Measurements from ENCODE around the gene PRKRA.

The PRKRA gene

GRCh38 chr2:178422097-178422496 is 28.9 kb downstream of the PRKRA start:
- H3K27ac ChIP-seq (ENCODE audit: poor library complexity, severe bottlenecking): no peak overlapping the region
- no peak overlapping the region for H3K4me3 ChIP-seq (ENCODE audit: severe bottlenecking)
- peaks cover 17% of the 10 kb centered on the region for H3K4me1 ChIP-seq (ENCODE audit: insufficient read depth, poor library complexity, severe bottlenecking)
- ATAC-seq (ENCODE audit: low read depth): no peak
- TF ChIP-seq CTCF (IDR thresholded peaks at IDR 0.05; ENCODE audit: poor library complexity, severe bottlenecking): no peak
- H3K9me3 ChIP-seq (ENCODE audit: severe bottlenecking): no peaks in the 10 kb centered on the region
- H3K36me3 ChIP-seq (ENCODE audit: low read depth): peaks cover 14% of the 10 kb centered on the region
- DNase-seq (ENCODE audit: low spot score): no peak
- H3K27me3 ChIP-seq (ENCODE audit: insufficient read depth, poor library complexity, severe bottlenecking): no peaks in the 10 kb centered on the region

GRCh38 chr2:178420463-178420999 is 30.4 kb downstream of the PRKRA start:
- ATAC-seq (ENCODE audit: low read depth) (no peak), DNase-seq (ENCODE audit: low spot score) (no peak)
- no peak for TF ChIP-seq CTCF (IDR thresholded peaks at IDR 0.05; ENCODE audit: poor library complexity, severe bottlenecking)
- Histone ChIP-seq H3K4me3 (ENCODE audit: severe bottlenecking) (no peak overlapping the region), H3K36me3 (ENCODE audit: low read depth) (peaks cover 8% of the 10 kb centered on the region; the same call in 1 of the 2 replicates), H3K27me3 (ENCODE audit: insufficient read depth, poor library complexity, severe bottlenecking) (no peaks in the 10 kb centered on the region), H3K4me1 (ENCODE audit: insufficient read depth, poor library complexity, severe bottlenecking) (peaks cover 17% of the 10 kb centered on the region), H3K27ac (ENCODE audit: poor library complexity, severe bottlenecking) (no peak overlapping the region), H3K9me3 (ENCODE audit: severe bottlenecking) (no peaks in the 10 kb centered on the region)

- Histone ChIP-seq H3K4me3 (ENCODE audit: severe bottlenecking) (no peak overlapping the region), H3K36me3 (ENCODE audit: low read depth) (peaks cover 8% of the 10 kb centered on the region; the same call in 1 of the 2 replicates), H3K27ac (ENCODE audit: poor library complexity, severe bottlenecking) (no peak overlapping the region), H3K27me3 (ENCODE audit: insufficient read depth, poor library complexity, severe bottlenecking) (no peaks in the 10 kb centered on the region), H3K9me3 (ENCODE audit: severe bottlenecking) (no peaks in the 10 kb centered on the region), H3K4me1 (ENCODE audit: insufficient read depth, poor library complexity, severe bottlenecking) (peaks cover 23% of the 10 kb centered on the region)
- TF ChIP-seq CTCF (IDR thresholded peaks at IDR 0.05; ENCODE audit: poor library complexity, severe bottlenecking): peak; percentile 44
- ATAC-seq (ENCODE audit: low read depth) (no peak), DNase-seq (ENCODE audit: low spot score) (no peak)
Measured at GRCh38 chr2:178419123-178419522, 31.9 kb downstream of the PRKRA start.

- Histone ChIP-seq H3K36me3 (ENCODE audit: low read depth) (peaks cover 8% of the 10 kb centered on the region; the same call in 1 of the 2 replicates), H3K9me3 (ENCODE audit: severe bottlenecking) (no peaks in the 10 kb centered on the region), H3K4me3 (ENCODE audit: severe bottlenecking) (no peak overlapping the region), H3K27ac (ENCODE audit: poor library complexity, severe bottlenecking) (peak overlapping the region; percentile 21), H3K27me3 (ENCODE audit: insufficient read depth, poor library complexity, severe bottlenecking) (no peaks in the 10 kb centered on the region), H3K4me1 (ENCODE audit: insufficient read depth, poor library complexity, severe bottlenecking) (peaks cover 23% of the 10 kb centered on the region)
- ATAC-seq (ENCODE audit: low read depth) (peak; percentile 52), DNase-seq (ENCODE audit: low spot score) (no peak)
- no peak for TF ChIP-seq CTCF (IDR thresholded peaks at IDR 0.05; ENCODE audit: poor library complexity, severe bottlenecking)
Measured at GRCh38 chr2:178418426-178418825, 32.5 kb downstream of the PRKRA start.

GRCh38 chr2:178417916-178418315 is 33.1 kb downstream of the PRKRA start:
- peak overlapping the region; percentile 21 for H3K27ac ChIP-seq (ENCODE audit: poor library complexity, severe bottlenecking)
- no peak for TF ChIP-seq CTCF (IDR thresholded peaks at IDR 0.05; ENCODE audit: poor library complexity, severe bottlenecking)
- H3K36me3 ChIP-seq (ENCODE audit: low read depth): peaks cover 8% of the 10 kb centered on the region; the same call in 1 of the 2 replicates

More at GRCh38 chr2:178417916-178418315, 33.1 kb downstream of the PRKRA start:
- H3K4me1 ChIP-seq (ENCODE audit: insufficient read depth, poor library complexity, severe bottlenecking): peaks cover 23% of the 10 kb centered on the region
- no peak for DNase-seq (ENCODE audit: low spot score)
- no peaks in the 10 kb centered on the region for H3K27me3 ChIP-seq (ENCODE audit: insufficient read depth, poor library complexity, severe bottlenecking)
- H3K9me3 ChIP-seq (ENCODE audit: severe bottlenecking): no peaks in the 10 kb centered on the region
- ATAC-seq (ENCODE audit: low read depth): no peak
- no peak overlapping the region for H3K4me3 ChIP-seq (ENCODE audit: severe bottlenecking)

Data from RWPE2 (cell line).